ENCODE measurements around the gene DNASE1.

DNASE1 gene

DNA sequence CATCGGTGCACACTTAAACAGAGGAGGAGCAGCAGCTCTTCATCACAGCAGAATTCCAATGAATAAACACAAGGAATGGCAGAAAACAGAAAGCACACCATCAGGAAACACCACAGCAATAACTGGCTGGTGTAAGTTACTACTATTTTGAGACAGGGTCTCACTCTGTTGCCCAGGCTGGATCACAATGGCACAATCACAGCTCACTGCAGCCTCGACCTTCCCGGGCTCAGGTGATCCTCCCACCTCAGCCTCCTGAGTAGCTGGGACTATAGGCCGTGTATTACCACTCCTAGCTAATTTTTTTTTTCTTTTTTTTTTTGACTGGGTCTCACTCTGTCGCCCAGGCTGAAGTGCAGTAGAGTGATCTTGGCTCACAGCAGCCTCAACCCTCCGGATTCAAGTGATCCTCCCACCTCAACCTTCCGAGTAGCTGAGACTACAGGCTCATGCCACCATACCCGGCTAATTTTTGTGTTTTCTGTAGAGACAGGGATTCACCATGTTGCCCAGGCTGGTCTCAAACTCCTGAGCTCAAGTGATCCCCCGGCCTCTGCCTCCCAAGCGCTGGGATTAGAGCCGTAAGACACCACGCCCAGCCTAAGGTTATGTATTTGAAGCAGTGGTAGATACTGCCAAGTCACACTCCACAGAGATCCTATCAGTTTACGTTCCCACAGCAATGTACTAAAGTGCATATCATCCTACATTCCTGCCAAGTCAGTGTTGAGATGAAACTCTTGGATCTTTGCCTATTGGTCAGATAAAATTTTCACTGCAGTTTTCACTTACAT lies 42.1 kb downstream of the DNASE1 start:
- no peak for DNase-seq (ENCODE audit: low spot score)

DNA sequence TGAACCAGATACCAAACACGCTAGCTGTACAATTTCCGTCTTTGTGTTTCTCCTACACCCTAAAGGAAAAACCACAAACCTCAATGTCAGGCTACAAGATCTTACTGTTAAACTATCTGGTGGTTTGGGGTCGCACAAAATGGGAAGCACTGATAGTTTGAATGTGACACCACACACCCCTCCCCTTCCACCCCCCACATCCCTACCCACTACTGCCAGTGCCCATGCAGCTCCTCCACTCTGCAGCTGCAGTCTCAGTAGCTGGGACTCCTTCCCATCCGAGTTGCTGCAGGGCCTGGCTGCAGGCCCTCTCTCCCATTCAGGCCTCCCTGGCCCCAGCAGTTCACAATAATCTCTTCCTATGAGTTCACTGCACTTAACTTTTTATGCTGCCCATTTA lies 44.5 kb downstream of the DNASE1 start:
- DNase-seq (ENCODE audit: low spot score) = peak; percentile 12

DNA sequence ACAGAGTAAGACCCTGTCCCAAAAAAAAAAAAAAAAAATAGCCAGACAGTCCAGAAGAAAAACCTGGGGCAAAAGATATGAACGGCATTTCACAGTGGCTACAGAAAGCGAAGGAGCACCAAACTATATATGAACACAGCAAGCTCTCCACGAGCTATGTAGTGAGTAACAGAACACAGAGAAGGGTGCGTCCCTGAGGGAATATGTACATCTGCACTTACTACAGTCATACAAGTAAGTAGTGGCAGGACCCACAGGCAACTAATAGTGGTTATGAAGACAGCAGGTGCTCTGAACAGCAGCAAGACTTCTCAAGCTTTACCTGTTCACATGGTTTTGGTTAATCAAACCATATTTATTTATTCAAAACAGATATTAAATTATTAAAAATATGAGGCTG lies 47.0 kb downstream of the DNASE1 start:
- no peak for DNase-seq (ENCODE audit: low spot score)

DNA sequence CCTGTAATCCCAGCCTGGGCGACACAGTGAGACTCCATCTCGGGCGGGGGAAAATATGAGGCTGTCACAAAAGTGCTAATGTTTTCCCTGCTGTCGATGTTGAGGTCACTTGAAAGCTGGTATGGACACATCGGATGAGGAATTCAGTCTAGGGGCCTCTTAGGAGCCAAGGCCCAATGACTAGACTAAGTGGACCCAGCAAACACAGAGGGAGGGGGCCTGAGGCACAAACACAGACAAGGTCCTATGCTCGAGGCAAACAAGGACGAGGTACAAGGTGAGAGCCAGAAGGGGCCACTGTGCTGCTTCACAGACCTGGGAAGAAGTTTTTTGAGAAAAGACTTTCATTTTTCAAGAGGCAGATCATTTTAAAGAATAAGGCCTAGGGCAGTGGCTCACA lies 47.6 kb downstream of the DNASE1 start:
- DNase-seq (ENCODE audit: low spot score) = no peak

DNA sequence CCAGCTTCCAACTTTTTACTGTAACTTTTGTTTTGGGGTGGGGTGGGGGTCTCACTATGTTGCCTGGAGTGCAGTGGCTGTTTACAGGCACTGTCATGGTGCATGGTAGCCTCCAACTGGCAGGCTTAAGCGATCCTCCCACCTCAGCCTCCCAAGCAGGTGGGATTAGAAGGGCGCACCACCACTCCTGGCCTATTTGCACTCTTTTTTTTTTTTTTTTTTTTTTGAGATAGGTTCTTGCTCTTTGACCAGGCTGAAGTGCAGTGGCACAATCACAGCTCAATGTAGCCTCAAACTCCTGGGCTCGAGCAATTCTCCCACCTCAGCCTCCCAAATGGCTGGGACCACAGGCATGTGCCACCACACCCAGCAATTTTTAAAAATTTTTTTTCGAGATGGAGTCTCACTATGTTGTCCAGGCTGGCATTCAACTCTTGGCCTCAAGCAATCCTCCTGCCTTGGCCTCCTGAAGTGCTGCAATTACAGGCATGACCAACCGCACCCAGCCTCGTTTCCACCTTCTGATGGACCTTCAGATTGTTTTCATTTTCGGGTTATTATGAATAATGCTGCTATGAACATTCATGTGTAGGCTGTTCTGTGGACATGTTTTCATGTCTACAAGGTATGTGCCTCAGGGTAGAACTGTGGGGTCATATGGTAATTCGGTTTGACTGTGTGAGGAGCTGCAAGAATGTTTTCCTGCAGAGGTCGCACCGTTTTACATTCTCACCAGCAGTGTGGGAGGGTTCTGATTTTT lies 51.9 kb downstream of the DNASE1 start:
- DNase-seq (ENCODE audit: low spot score) = no peak
